SJSA1 (cell line): ENCODE measurements around the gene BABAM2. TPM values are rescaled to one million over a fixed set of nuclear protein-coding genes. Genes with fewer than 3 reads are reported as not detected.
"Not testable (repeated sequence)": the region's sequence is repeated elsewhere in the genome, so short reads cannot be mapped to it uniquely, and the experiment has no call there.

ENCODE experiments used
- DNase-seq, 2 experiments: peaks; one replicate each; pipeline ENCODE4 v3.0.0-alpha.2; 2015 to 2020; ENCODE audit warnings: low spot score in 2 of 2, low read depth in 1 of 2
- H3K27ac ChIP-seq: fragments of 250-450 bp; sonication (Bioruptor Pico); 2 replicates; pipeline ENCODE4 v1.5.1; 2020; ENCODE audit warnings: mild to moderate bottlenecking, moderate library complexity
- H3K27me3 ChIP-seq: fragments of 250-450 bp; sonication (Bioruptor Pico); replicated peaks from 2 replicates; pipeline ENCODE4 v1.5.1; 2020; ENCODE audit warnings: mild to moderate bottlenecking, moderate library complexity
- H3K36me3 ChIP-seq: fragments of 250-450 bp; sonication (Bioruptor Pico); 2 replicates; pipeline ENCODE4 v1.5.1; 2020; ENCODE audit warnings: mild to moderate bottlenecking
- H3K4me1 ChIP-seq: fragments of 250-450 bp; sonication (Bioruptor Pico); replicated peaks from 2 replicates; pipeline ENCODE4 v1.6.1; 2021; ENCODE audit warnings: mild to moderate bottlenecking
- H3K4me3 ChIP-seq: fragments of 250-450 bp; sonication (Bioruptor Pico); 2 replicates; pipeline ENCODE4 v1.5.1; 2020; ENCODE audit warnings: mild to moderate bottlenecking
- H3K9me3 ChIP-seq: fragments of 250-450 bp; sonication (Bioruptor Pico); replicated peaks from 2 replicates; pipeline ENCODE4 v1.5.1; 2020; ENCODE audit warnings: mild to moderate bottlenecking
- total RNA-seq: library from RNA; depleted of rRNA; stranded (reverse); fragments of >200 nt; shearing (Covaris generic); gene quantifications from 2 replicates; pipeline ENCODE4 v1.2.3, GENCODE V29; 2014

Gene BABAM2
- total RNA-seq, 1 experiment from 2014 or later: 24.6 TPM

DNA sequence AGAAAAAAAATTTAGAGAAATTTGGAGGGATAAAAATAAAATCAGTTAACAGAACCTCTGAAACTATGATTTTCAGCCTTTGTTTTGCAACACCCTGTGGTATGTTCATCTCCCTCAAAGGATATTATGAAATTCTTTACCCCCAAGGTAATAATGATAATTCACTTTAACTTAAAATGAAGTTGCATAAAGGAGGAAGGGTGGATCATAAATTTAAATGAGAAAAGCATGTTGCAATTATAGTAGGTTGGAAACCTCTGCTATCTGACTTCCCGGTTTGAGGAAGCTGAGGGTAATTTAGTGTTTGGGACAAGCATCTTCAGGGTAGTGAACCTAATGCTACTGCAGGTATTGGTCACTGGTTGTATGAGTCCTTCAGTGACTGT, 102.9 kb downstream of the BABAM2 start:
- Histone ChIP-seq H3K27me3 (no peaks in the 10 kb centered on the region), H3K36me3 (no peaks in the 10 kb centered on the region), H3K27ac (no peak overlapping the region), H3K4me3 (no peak overlapping the region), H3K4me1 (peaks cover 13% of the 10 kb centered on the region), H3K9me3 (no peaks in the 10 kb centered on the region)
- DNase-seq: no peak

DNA sequence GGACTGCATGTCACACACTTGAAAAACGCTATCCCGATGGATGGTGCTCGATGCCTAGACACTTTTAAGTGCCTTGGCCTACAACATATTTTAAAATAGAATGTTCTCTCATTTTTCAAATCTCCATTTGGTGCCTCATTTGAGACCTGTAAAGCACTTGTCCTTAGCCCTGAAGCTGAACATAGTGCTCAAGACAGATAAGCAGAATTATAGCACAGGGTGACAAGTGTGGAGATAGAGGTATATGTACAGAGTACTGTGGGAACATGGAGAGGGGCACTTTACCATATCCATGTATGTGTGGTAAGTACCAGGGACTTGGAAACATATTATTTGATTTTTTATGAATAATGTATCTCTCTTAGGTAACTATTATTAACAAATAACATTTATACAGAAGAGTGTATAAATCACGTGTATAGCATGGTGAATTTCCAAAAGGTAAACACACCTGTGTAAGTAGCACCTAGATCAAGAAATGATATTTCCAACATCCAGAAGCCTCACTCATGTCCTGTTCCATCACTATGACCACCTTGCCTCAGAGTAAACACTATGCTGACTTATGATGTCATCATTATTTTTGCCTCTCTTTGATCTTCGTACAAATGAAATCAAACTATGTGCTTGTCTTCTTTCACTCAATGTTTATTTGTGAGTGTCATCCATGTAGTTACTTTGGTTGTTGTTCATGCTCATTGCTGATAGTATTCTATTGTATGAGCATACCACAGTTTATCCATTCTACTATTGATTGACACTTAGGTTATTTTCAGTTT, 103.6 kb downstream of the BABAM2 start:
- Histone ChIP-seq H3K4me1 (peaks cover 13% of the 10 kb centered on the region), H3K27me3 (no peaks in the 10 kb centered on the region), H3K9me3 (no peaks in the 10 kb centered on the region), H3K27ac (no peak overlapping the region), H3K4me3 (no peak overlapping the region), H3K36me3 (no peaks in the 10 kb centered on the region)
- no peak for DNase-seq

DNA sequence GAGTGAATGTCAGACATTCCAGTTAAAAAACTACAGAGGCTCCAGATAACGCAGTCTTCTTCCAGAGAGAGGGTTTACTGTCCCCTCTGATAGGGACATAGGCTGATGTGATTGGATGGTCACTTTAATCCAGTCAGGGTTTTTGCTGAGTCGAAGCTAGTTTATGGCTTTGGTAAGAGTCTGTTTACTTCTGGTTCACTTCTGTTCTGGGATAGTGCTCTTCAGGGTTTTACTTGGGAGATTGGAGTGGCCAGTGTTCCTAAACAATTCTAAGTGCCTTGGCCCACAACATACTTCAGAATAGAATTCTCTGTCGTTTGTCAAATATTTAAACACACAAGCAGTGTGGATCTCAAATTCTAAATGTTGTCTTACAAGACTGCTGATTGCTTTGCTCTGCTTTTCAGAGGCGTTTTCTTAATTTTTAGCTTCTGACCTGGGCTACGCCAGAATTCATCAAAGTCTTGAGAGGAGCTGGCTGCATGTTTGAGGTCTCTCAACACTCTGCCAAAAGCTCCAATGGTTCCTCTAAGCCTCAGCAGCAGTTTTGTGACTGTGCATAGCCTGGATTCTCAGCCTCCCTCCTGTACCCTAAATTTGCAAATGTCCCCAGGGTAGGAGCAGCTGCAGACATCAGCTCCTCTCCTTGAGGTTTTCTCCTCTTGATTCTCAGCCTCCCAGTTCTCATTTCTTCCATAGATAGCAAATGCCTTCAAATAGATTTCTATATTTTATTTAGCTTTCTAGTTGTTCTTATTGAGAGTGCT, 105.8 kb downstream of the BABAM2 start:
- Histone ChIP-seq H3K9me3 (no peaks in the 10 kb centered on the region), H3K4me1 (peaks cover 13% of the 10 kb centered on the region), H3K4me3 (no peak overlapping the region), H3K27me3 (no peaks in the 10 kb centered on the region), H3K27ac (no peak overlapping the region), H3K36me3 (no peaks in the 10 kb centered on the region)
- DNase-seq: no peak

GRCh38 chr2:28000287-28000686, 109.8 kb downstream of the BABAM2 start:
- Histone ChIP-seq H3K4me3 (no peak overlapping the region), H3K9me3 (no peaks in the 10 kb centered on the region), H3K36me3 (no peaks in the 10 kb centered on the region), H3K27ac (no peak overlapping the region), H3K4me1 (peaks cover 8% of the 10 kb centered on the region), H3K27me3 (no peaks in the 10 kb centered on the region)
- no peak for DNase-seq

DNA sequence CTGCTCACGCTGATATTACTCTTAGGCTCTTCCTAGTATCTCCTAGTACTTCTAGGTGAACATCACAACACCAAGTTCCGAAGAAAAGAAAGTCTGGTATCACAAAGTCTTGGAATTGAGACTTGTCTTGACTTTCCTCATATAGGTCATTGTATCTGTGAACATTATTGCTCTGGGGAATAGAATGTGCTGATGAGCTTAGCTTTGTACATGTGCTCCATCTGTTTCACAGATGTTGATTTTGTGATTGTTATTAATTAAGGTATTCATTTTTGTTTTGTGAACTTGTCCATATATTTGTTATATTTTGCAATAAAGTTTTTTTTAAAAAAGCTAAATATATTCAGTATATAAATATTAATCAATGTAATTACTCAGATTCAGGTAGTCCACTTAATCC, 111.7 kb downstream of the BABAM2 start:
- no peaks in the 10 kb centered on the region for H3K27me3 ChIP-seq
- H3K36me3 ChIP-seq: no peaks in the 10 kb centered on the region
- H3K9me3 ChIP-seq: no peaks in the 10 kb centered on the region
- DNase-seq: no peak
- no peak overlapping the region for H3K27ac ChIP-seq
- no peak overlapping the region for H3K4me3 ChIP-seq
- peaks cover 8% of the 10 kb centered on the region for H3K4me1 ChIP-seq

DNA sequence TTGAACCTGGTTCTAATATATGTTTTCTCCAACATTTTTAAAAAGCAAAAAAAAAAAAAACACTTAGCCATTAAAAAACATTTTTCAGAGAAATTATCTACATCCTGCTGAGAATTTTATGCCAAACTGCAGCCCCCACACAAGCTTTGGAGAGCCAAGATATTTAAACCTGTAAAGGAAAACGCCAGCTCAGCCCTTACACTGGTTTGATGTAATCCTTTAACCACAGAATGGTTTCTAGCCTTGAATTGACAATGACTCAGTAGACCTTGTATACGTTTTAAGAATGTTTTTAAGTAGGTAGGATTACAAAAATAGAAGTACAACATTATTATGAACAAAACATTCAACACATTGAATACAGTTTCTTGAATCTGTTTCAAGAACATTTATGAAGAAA, 113.6 kb downstream of the BABAM2 start:
- Histone ChIP-seq H3K4me1 (peaks cover 8% of the 10 kb centered on the region), H3K9me3 (no peaks in the 10 kb centered on the region), H3K27me3 (no peaks in the 10 kb centered on the region), H3K27ac (no peak overlapping the region), H3K36me3 (no peaks in the 10 kb centered on the region), H3K4me3 (no peak overlapping the region)
- DNase-seq: peak in 1 of 2 experiments; percentile 60

GRCh38 chr2:28009732-28010131, 119.2 kb downstream of the BABAM2 start:
- no peaks in the 10 kb centered on the region for H3K36me3 ChIP-seq
- no peak overlapping the region for H3K4me3 ChIP-seq
- no peaks in the 10 kb centered on the region for H3K27me3 ChIP-seq
- H3K27ac ChIP-seq: no peak overlapping the region
- no peak for DNase-seq
- no peaks in the 10 kb centered on the region; the same call in 1 of the 2 replicates for H3K4me1 ChIP-seq
- H3K9me3 ChIP-seq: no peaks in the 10 kb centered on the region

DNA sequence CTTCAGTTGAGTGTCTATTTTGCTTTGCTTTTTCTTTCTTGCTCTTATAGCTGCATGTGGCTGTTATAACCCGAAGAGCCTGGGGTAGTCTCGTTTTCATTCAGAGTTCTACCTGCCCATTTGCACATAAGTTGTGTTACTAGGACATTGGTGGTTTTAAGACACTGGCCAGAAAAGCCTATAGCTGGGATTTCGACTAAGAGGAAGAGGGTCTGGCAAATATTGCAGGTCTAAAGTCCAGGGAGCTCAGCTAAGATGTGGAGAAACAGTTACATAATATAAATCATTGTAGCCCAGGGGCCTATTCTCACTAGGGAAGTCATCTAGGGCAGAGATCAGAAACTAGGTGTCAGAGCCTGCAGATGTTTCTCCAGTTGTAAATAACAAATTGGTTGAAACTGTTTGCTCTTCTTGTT, 120.8 kb downstream of the BABAM2 start:
- no peaks in the 10 kb centered on the region for H3K27me3 ChIP-seq
- no peak for DNase-seq
- no peaks in the 10 kb centered on the region for H3K4me1 ChIP-seq
- H3K4me3 ChIP-seq: no peak overlapping the region
- no peaks in the 10 kb centered on the region for H3K9me3 ChIP-seq
- H3K27ac ChIP-seq: no peak overlapping the region
- no peaks in the 10 kb centered on the region for H3K36me3 ChIP-seq

- not testable (repeated sequence) for H3K27ac ChIP-seq, H3K4me1 ChIP-seq, H3K9me3 ChIP-seq, H3K36me3 ChIP-seq, DNase-seq, H3K4me3 ChIP-seq, H3K27me3 ChIP-seq
Observed at GRCh38 chr2:28018474-28018873, 127.9 kb downstream of the BABAM2 start.

- not testable (repeated sequence) for DNase-seq, H3K4me1 ChIP-seq, H3K4me3 ChIP-seq, H3K27me3 ChIP-seq, H3K36me3 ChIP-seq, H3K9me3 ChIP-seq, H3K27ac ChIP-seq
Observed at GRCh38 chr2:28019521-28019920, 129.0 kb downstream of the BABAM2 start.

DNA sequence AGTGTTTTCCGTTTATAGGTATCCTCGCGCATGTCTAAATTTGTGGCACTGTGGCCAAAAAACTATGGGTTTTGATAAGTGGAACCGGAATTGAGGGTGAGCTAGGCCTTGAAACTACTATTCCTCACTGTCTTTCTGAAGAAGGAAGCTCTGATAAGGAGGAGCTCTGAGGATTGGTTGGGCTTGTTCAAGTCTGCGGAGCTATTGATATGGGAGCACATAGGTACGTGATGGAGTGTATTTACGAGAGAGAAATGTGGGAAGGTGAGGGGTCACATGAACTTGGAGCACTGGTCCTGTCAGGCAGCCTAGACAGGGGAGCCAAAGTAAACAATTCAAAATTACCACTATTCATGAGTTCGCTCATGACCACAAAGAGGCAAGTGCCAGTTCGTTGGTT, 131.4 kb downstream of the BABAM2 start:
- H3K4me1 ChIP-seq: no peaks in the 10 kb centered on the region
- no peaks in the 10 kb centered on the region for H3K9me3 ChIP-seq
- H3K27ac ChIP-seq: no peak overlapping the region
- no peaks in the 10 kb centered on the region for H3K36me3 ChIP-seq
- no peak overlapping the region for H3K4me3 ChIP-seq
- DNase-seq: no peak
- no peaks in the 10 kb centered on the region for H3K27me3 ChIP-seq

DNA sequence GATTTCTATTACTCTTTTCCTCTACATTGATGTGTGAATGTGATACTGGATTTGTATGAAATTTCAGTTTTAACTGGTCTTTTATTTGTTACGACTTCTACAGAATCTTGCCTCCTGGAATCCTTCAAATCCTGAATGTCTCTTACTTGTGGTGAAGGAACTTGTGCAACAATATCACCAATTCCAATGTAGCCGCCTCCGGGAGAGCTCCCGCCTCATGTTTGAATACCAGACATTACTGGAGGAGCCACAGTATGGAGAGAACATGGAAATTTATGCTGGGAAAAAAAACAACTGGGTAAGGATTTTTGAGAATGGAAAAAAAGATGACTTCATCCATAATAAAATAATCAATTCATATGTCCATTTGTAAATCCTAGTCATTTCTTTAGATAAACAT, 134.6 kb downstream of the BABAM2 start:
- no peaks in the 10 kb centered on the region for H3K9me3 ChIP-seq
- DNase-seq: no peak
- no peaks in the 10 kb centered on the region for H3K36me3 ChIP-seq
- H3K27me3 ChIP-seq: no peaks in the 10 kb centered on the region
- no peaks in the 10 kb centered on the region for H3K4me1 ChIP-seq
- H3K27ac ChIP-seq: no peak overlapping the region
- no peak overlapping the region for H3K4me3 ChIP-seq

- not testable (repeated sequence) for H3K9me3 ChIP-seq, H3K27ac ChIP-seq, DNase-seq, H3K27me3 ChIP-seq, H3K36me3 ChIP-seq, H3K4me3 ChIP-seq, H3K4me1 ChIP-seq
Observed at GRCh38 chr2:28026230-28026629, 135.7 kb downstream of the BABAM2 start.

GRCh38 chr2:28028025-28028424, 137.5 kb downstream of the BABAM2 start:
- no peaks in the 10 kb centered on the region for H3K27me3 ChIP-seq
- H3K4me1 ChIP-seq: no peaks in the 10 kb centered on the region
- H3K36me3 ChIP-seq: no peaks in the 10 kb centered on the region
- no peak overlapping the region for H3K27ac ChIP-seq
- H3K4me3 ChIP-seq: no peak overlapping the region
- no peaks in the 10 kb centered on the region for H3K9me3 ChIP-seq
- no peak for DNase-seq
